GM12865 (cell line): ENCODE measurements around the gene CDH4.

Experiments
- DNase-seq: peaks from one replicate; pipeline ENCODE4 v3.0.0; 2010; ENCODE audit warnings: low read depth
- H3K4me3 ChIP-seq: 2 replicates; pipeline ENCODE4 v1.5.1; 2011; ENCODE audit warnings: mild to moderate bottlenecking, low read depth, low read length, control low read depth
- CTCF ChIP-seq: IDR thresholded peaks from 2 replicates; pipeline ENCODE4 v1.5.1; 2011; ENCODE audit warnings: low read length, control low read depth, low read depth, inconsistent platforms; ENCODE audit not compliant: insufficient read depth; ENCODE audit errors: missing control alignments

CDH4 gene

GRCh38 chr20:61730631-61731362, 478.7 kb downstream of the CDH4 start:
- no peak overlapping the region for H3K4me3 ChIP-seq
- no peak for DNase-seq
- no peak for TF ChIP-seq CTCF

- H3K4me3 ChIP-seq = no peak overlapping the region
- TF ChIP-seq CTCF = no peak
- no peak for DNase-seq
Measured at GRCh38 chr20:61731363-61732181, 479.5 kb downstream of the CDH4 start.

GRCh38 chr20:61732511-61733210, 480.6 kb downstream of the CDH4 start:
- DNase-seq = no peak
- H3K4me3 ChIP-seq = no peak overlapping the region
- no peak for TF ChIP-seq CTCF

GRCh38 chr20:61733216-61733615, 481.2 kb downstream of the CDH4 start:
- TF ChIP-seq CTCF = no peak
- no peak for DNase-seq
- H3K4me3 ChIP-seq = no peak overlapping the region

- TF ChIP-seq CTCF = no peak
- DNase-seq = no peak
Measured at GRCh38 chr20:61733891-61734732, 482.1 kb downstream of the CDH4 start.

More at GRCh38 chr20:61733891-61734732, 482.1 kb downstream of the CDH4 start:
- no peak overlapping the region for H3K4me3 ChIP-seq
